ENCODE data around the gene GDF9. TPM values are rescaled to one million over a fixed set of nuclear protein-coding genes. Genes with fewer than 3 reads are reported as not detected.

The GDF9 gene
- total RNA-seq, 2 donors from 2014 or later: 0.09 to 3.2 TPM

GRCh38 chr5:132868754-132869153 lies 2.5 kb upstream of the GDF9 start:
- peaks cover 0 to 10% of the 10 kb centered on the region in 2 donors for H3K36me3 ChIP-seq
- intact Hi-C loops (cut with DNase I): loop anchor here (5.0 kb wide), 2 partner anchors 36 to 94 kb away; partner anchors contain the start of genes AFF4 and SHROOM1
- no peak for DNase-seq (ENCODE audit: low spot score)
- H3K4me3 ChIP-seq: no peak overlapping the region
- H3K4me1 ChIP-seq (replicated peaks): peaks cover 5% of the 10 kb centered on the region
- no peaks in the 10 kb centered on the region for H3K9me3 ChIP-seq
- H3K27me3 ChIP-seq (replicated peaks; ENCODE audit: insufficient read depth): no peaks in the 10 kb centered on the region
- TF ChIP-seq POLR2AphosphoS5 (IDR thresholded peaks at IDR 0.05) (no peak), POLR2A (IDR thresholded peaks at IDR 0.05) (no peak), CTCF (IDR thresholded peaks at IDR 0.05) (no peak)
- 69% methylated on average over 4 of the region's 4 CpGs for WGBS
- H3K27ac ChIP-seq: no peak overlapping the region

GRCh38 chr5:132867046-132867451 lies 780 bp upstream of the GDF9 start:
- TF ChIP-seq POLR2AphosphoS5 (IDR thresholded peaks at IDR 0.05) (no peak), CTCF (IDR thresholded peaks at IDR 0.05) (no peak), POLR2A (IDR thresholded peaks at IDR 0.05) (no peak)
- peaks cover 0 to 10% of the 10 kb centered on the region in 2 donors for H3K36me3 ChIP-seq
- H3K27me3 ChIP-seq (replicated peaks; ENCODE audit: insufficient read depth): no peaks in the 10 kb centered on the region
- intact Hi-C loops (cut with DNase I): loop anchor here (5.0 kb wide), 2 partner anchors 35 to 95 kb away; partner anchors contain the start of genes AFF4 and SHROOM1
- 1% methylated on average over 13 of the region's 13 CpGs for WGBS
- H3K27ac ChIP-seq: peak overlapping the region; percentile 94
- no peak for DNase-seq (ENCODE audit: low spot score)
- peak overlapping the region; percentile 73 to 87 for H3K4me3 ChIP-seq
- H3K9me3 ChIP-seq: no peaks in the 10 kb centered on the region
- peaks cover 5% of the 10 kb centered on the region for H3K4me1 ChIP-seq (replicated peaks)

- no peaks in the 10 kb centered on the region for H3K27me3 ChIP-seq (replicated peaks; ENCODE audit: insufficient read depth)
- no peaks in the 10 kb centered on the region for H3K9me3 ChIP-seq
- intact Hi-C loops (cut with DNase I): loop anchor here (5.0 kb wide), 2 partner anchors 34 to 96 kb away; partner anchors contain the start of genes AFF4 and SHROOM1
- WGBS: 28% methylated on average over 30 of the region's 30 CpGs
- H3K27ac ChIP-seq: peak overlapping the region; percentile 94
- no peak for TF ChIP-seq CTCF (IDR thresholded peaks at IDR 0.05)
- TF ChIP-seq POLR2AphosphoS5 (IDR thresholded peaks at IDR 0.05): no peak
- no peak for TF ChIP-seq POLR2A (IDR thresholded peaks at IDR 0.05)
- H3K4me3 ChIP-seq: peak overlapping the region; percentile 73 to 87
- H3K36me3 ChIP-seq: peaks cover 0 to 10% of the 10 kb centered on the region in 2 donors
- DNase-seq (ENCODE audit: low spot score): no peak
- H3K4me1 ChIP-seq (replicated peaks): peaks cover 5% of the 10 kb centered on the region
Measured at GRCh38 chr5:132865668-132866341, 464 bp downstream of the GDF9 start.

GRCh38 chr5:132860742-132861141 lies 5.5 kb downstream of the GDF9 start:
- 63% methylated on average over 5 of the region's 5 CpGs for WGBS
- Histone ChIP-seq H3K36me3 (no peaks in the 10 kb centered on the region), H3K27me3 (replicated peaks; ENCODE audit: insufficient read depth) (no peaks in the 10 kb centered on the region), H3K27ac (no peak overlapping the region), H3K9me3 (no peaks in the 10 kb centered on the region), H3K4me1 (replicated peaks) (no peaks in the 10 kb centered on the region), H3K4me3 (no peak overlapping the region)
- intact Hi-C loops (cut with DNase I): no loop called here
- TF ChIP-seq POLR2A (IDR thresholded peaks at IDR 0.05) (no peak), CTCF (IDR thresholded peaks at IDR 0.05) (no peak), POLR2AphosphoS5 (IDR thresholded peaks at IDR 0.05) (no peak)
- no peak for DNase-seq (ENCODE audit: low spot score)

Data from prostate gland (tissue), 2 donors.